Esophagus squamous epithelium (tissue), 4 donors: ENCODE measurements around the gene SH3PXD2A.

Source experiments
- POLR2A ChIP-seq, 4 donors: fragments of 450-650 bp; IDR thresholded peaks; one replicate each; pipeline ENCODE4 v1.6.1; 2017; ENCODE audit warnings: antibody characterized with exemption in 4 of 4, mild to moderate bottlenecking in 4 of 4, moderate library complexity in 3 of 4
- TF ChIP-seq, protein P1 (sequence below), 6 experiments: fragments of 450-650 bp in 4 of 6; fragments of 200-600 bp in 2 of 6; sonication (generic) in 2 of 6; IDR thresholded peaks; one replicate each; pipeline ENCODE4 v1.5.1; 2016 to 2019; ENCODE audit warnings: antibody characterized with exemption in 6 of 6, mild to moderate bottlenecking in 4 of 6, moderate library complexity in 4 of 6

DNA sequence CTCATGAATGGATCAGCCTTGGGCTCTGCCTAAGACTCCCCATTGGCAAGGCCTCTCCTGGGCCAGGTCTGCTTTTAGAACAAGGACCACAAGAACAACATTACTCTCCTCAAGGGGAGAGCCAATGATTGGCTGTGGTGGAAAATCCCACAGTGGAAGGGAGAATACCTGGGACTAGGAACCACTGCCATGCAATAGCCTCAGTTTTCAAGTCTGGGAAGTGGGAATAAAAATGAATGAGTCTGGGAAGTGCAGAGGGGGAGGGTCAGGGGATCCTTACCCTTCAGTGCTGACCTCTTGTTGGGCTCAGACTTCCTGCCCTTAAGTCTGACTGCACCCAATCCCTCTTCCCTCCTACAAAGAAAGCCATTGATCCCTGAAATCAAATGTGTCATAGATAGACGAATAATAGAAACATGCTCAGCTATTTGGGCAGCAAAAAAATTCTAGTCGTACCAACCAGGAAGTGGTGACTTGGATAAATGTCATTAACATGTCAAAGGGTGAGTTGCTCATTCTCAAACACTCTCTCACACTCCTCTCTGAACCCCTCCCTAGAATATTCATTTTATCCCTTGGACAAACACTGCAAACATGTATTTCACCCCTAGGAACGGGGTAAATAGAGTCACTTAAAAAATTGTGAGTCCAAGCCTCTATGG is 123.6 kb downstream of the SH3PXD2A start:
- TF ChIP-seq, protein P1, sequence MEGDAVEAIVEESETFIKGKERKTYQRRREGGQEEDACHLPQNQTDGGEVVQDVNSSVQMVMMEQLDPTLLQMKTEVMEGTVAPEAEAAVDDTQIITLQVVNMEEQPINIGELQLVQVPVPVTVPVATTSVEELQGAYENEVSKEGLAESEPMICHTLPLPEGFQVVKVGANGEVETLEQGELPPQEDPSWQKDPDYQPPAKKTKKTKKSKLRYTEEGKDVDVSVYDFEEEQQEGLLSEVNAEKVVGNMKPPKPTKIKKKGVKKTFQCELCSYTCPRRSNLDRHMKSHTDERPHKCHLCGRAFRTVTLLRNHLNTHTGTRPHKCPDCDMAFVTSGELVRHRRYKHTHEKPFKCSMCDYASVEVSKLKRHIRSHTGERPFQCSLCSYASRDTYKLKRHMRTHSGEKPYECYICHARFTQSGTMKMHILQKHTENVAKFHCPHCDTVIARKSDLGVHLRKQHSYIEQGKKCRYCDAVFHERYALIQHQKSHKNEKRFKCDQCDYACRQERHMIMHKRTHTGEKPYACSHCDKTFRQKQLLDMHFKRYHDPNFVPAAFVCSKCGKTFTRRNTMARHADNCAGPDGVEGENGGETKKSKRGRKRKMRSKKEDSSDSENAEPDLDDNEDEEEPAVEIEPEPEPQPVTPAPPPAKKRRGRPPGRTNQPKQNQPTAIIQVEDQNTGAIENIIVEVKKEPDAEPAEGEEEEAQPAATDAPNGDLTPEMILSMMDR (IDR thresholded peaks at IDR 0.05), result no peak
- TF ChIP-seq POLR2A (IDR thresholded peaks at IDR 0.05), result no peak
